ENCODE data around the gene USP10. TPM values are rescaled to one million over a fixed set of nuclear protein-coding genes. Genes with fewer than 3 reads are reported as not detected.

Gene USP10
- total RNA-seq, 2 donors from 2014 or later = 148 to 149 TPM

GRCh38 chr16:84825896-84826557 lies 126.2 kb downstream of the USP10 start:
- Mint-ChIP-seq H3K4me1 (no peaks in the 10 kb centered on the region), H3K36me3 (ENCODE audit: low read depth) (no peaks in the 10 kb centered on the region), H3K9me3 (no peaks in the 10 kb centered on the region), H3K27ac (no peak overlapping the region), H3K4me3 (no peak overlapping the region), H3K27me3 (ENCODE audit: insufficient read depth) (peaks cover 22% of the 10 kb centered on the region)
- 92 to 95% methylated on average over 8 of the region's 8 CpGs for WGBS, 2 experiments (ENCODE audit: insufficient coverage in 1 of 2, insufficient read length in 1 of 2)
- DNase-seq = no peak
- no peaks in the 10 kb centered on the region for H3K9me3 ChIP-seq (ENCODE audit: control insufficient read depth, low read length)
- no peak overlapping the region for H3K9ac ChIP-seq (ENCODE audit: extremely low read depth, low read length, poor library complexity, severe bottlenecking)
- no peak overlapping the region for H3K4me3 ChIP-seq (ENCODE audit: low read length)
- no peaks in the 10 kb centered on the region for H3K4me1 ChIP-seq (ENCODE audit: control insufficient read depth, insufficient read depth, low read length)
- no peak for TF ChIP-seq CTCF (conservative IDR thresholded peaks at IDR 0.05)
- H3K27me3 ChIP-seq (ENCODE audit: control insufficient read depth, insufficient read depth, low read length, poor library complexity, severe bottlenecking) = peaks cover 21% of the 10 kb centered on the region
- H3K36me3 ChIP-seq (ENCODE audit: control insufficient read depth, insufficient read depth, low read length) = no peaks in the 10 kb centered on the region
- H3K27ac ChIP-seq (ENCODE audit: low read depth, low read length) = no peak overlapping the region

- no peaks in the 10 kb centered on the region for H3K36me3 ChIP-seq (ENCODE audit: control insufficient read depth, insufficient read depth, low read length)
- H3K9me3 ChIP-seq (ENCODE audit: control insufficient read depth, low read length) = no peaks in the 10 kb centered on the region
- no peak for DNase-seq
- no peaks in the 10 kb centered on the region for H3K4me1 ChIP-seq (ENCODE audit: control insufficient read depth, insufficient read depth, low read length)
- Mint-ChIP-seq H3K4me1 (no peaks in the 10 kb centered on the region), H3K27me3 (ENCODE audit: insufficient read depth) (peaks cover 17% of the 10 kb centered on the region), H3K27ac (no peak overlapping the region), H3K4me3 (no peak overlapping the region), H3K36me3 (ENCODE audit: low read depth) (no peaks in the 10 kb centered on the region), H3K9me3 (no peaks in the 10 kb centered on the region)
- no peak overlapping the region for H3K4me3 ChIP-seq (ENCODE audit: low read length)
- no peak for TF ChIP-seq CTCF (conservative IDR thresholded peaks at IDR 0.05)
- H3K9ac ChIP-seq (ENCODE audit: extremely low read depth, low read length, poor library complexity, severe bottlenecking) = no peak overlapping the region
- WGBS, 2 experiments (ENCODE audit: insufficient coverage in 1 of 2, insufficient read length in 1 of 2) = 91 to 92% methylated on average over 7 to 13 of the region's 13 CpGs
- H3K27me3 ChIP-seq (ENCODE audit: control insufficient read depth, insufficient read depth, low read length, poor library complexity, severe bottlenecking) = peaks cover 16% of the 10 kb centered on the region
- no peak overlapping the region for H3K27ac ChIP-seq (ENCODE audit: low read depth, low read length)
These were observed 126.8 kb downstream of the USP10 start for GRCh38 chr16:84826558-84826941.

- no peaks in the 10 kb centered on the region for H3K9me3 Mint-ChIP-seq
- no peaks in the 10 kb centered on the region for H3K36me3 Mint-ChIP-seq (ENCODE audit: low read depth)
- H3K4me1 ChIP-seq (ENCODE audit: control insufficient read depth, insufficient read depth, low read length) = no peaks in the 10 kb centered on the region
- no peak for DNase-seq
- no peaks in the 10 kb centered on the region for H3K36me3 ChIP-seq (ENCODE audit: control insufficient read depth, insufficient read depth, low read length)
- H3K9me3 ChIP-seq (ENCODE audit: control insufficient read depth, low read length) = no peaks in the 10 kb centered on the region
- H3K4me3 ChIP-seq (ENCODE audit: low read length) = no peak overlapping the region
- 79 to 87% methylated on average over 11 to 16 of the region's 16 CpGs for WGBS, 2 experiments (ENCODE audit: insufficient coverage in 1 of 2, insufficient read length in 1 of 2)
- H3K27ac ChIP-seq (ENCODE audit: low read depth, low read length) = peak overlapping the region; percentile 70
- no peak overlapping the region for H3K9ac ChIP-seq (ENCODE audit: extremely low read depth, low read length, poor library complexity, severe bottlenecking)
- peaks cover 10% of the 10 kb centered on the region for H3K27me3 ChIP-seq (ENCODE audit: control insufficient read depth, insufficient read depth, low read length, poor library complexity, severe bottlenecking)
- peak overlapping the region; percentile 52 for H3K27ac Mint-ChIP-seq
- TF ChIP-seq CTCF (conservative IDR thresholded peaks at IDR 0.05) = no peak
- H3K4me1 Mint-ChIP-seq = no peaks in the 10 kb centered on the region
- no peak overlapping the region for H3K4me3 Mint-ChIP-seq
- peaks cover 11% of the 10 kb centered on the region for H3K27me3 Mint-ChIP-seq (ENCODE audit: insufficient read depth)
These were observed 127.4 kb downstream of the USP10 start for GRCh38 chr16:84827131-84827574.
